Upper lobe of left lung (tissue), 6 donors: Measurements from ENCODE around the gene EXOC4. TPM values are rescaled to one million over a fixed set of nuclear protein-coding genes. Genes with fewer than 3 reads are reported as not detected.

Experiments used
- ATAC-seq, 2 donors: fragments of 200-7000 bp; cut with Tn5 transposase; one replicate each; pipeline ENCODE4 v1.9.1; 2022; ENCODE audit warnings: mild to moderate bottlenecking in 2 of 2, moderate library complexity in 2 of 2; ENCODE audit not compliant: low FRiP score in 2 of 2
- DNase-seq, 2 donors: peaks; one replicate each; pipeline ENCODE4 v3.0.0-alpha.2; 2019 to 2020
- H3K27ac ChIP-seq, 4 donors: fragments of 200-600 bp; sonication (generic); one replicate each; pipeline ENCODE4 v1.5.1; 2016 to 2019
- H3K27me3 ChIP-seq, 4 donors: fragments of 200-600 bp; sonication (generic); one replicate each; pipeline ENCODE4 v1.5.1; 2017 to 2019
- H3K36me3 ChIP-seq, 4 donors: fragments of 200-600 bp; sonication (generic); one replicate each; pipeline ENCODE4 v1.5.1; 2016 to 2019
- H3K4me1 ChIP-seq, 4 donors: fragments of 200-600 bp; sonication (generic); one replicate each; pipeline ENCODE4 v1.5.1; 2018 to 2019
- H3K4me3 ChIP-seq, 4 donors: fragments of 200-600 bp; sonication (generic); one replicate each; pipeline ENCODE4 v1.5.1; 2017 to 2019; ENCODE audit warnings: mild to moderate bottlenecking in 2 of 4, moderate library complexity in 1 of 4
- H3K9me3 ChIP-seq, 4 donors: fragments of 200-600 bp; sonication (generic); one replicate each; pipeline ENCODE4 v1.5.1; 2018 to 2019
- CTCF ChIP-seq, 6 experiments: fragments of 450-650 bp in 4 of 6; fragments of 200-600 bp in 2 of 6; sonication (generic) in 2 of 6; IDR thresholded peaks; one replicate each; pipeline ENCODE4 v1.5.1; 2016 to 2019; ENCODE audit warnings: antibody characterized with exemption in 6 of 6
- EP300 ChIP-seq, 4 donors: sonication (generic); formaldehyde crosslinking; IDR thresholded peaks; one replicate each; pipeline ENCODE4 v1.5.1; 2017; ENCODE audit warnings: antibody characterized with exemption in 4 of 4, control low read depth in 2 of 4
- POLR2A ChIP-seq, 4 donors: fragments of 450-650 bp; IDR thresholded peaks; one replicate each; pipeline ENCODE4 v1.5.1; 2016 to 2017; ENCODE audit warnings: antibody characterized with exemption in 4 of 4, mild to moderate bottlenecking in 2 of 4
- POLR2AphosphoS5 ChIP-seq, 2 donors: sonication (generic); formaldehyde crosslinking; IDR thresholded peaks; one replicate each; pipeline ENCODE4 v1.5.1; 2017; ENCODE audit warnings: antibody characterized with exemption in 2 of 2
- WGBS, 2 donors: methylation state at CpG; one replicate each; pipeline ENCODE4 v1.1.5; 2017 to 2018; 5-methylcytosine and 5-hydroxymethylcytosine counted together
- small RNA-seq, 4 donors: library from RNA; depleted of rRNA; stranded (forward); fragments of <200 nt; gene quantifications; one replicate each; pipeline ENCODE3, GENCODE V24; 2016
- total RNA-seq, 6 donors: library from RNA; depleted of rRNA in 4 of 6; stranded (reverse); fragments of >200 nt in 4 of 6; gene quantifications; one replicate each; pipeline versions ENCODE4 v1.1.0 to v1.2.1, GENCODE V29; 2016 to 2021
- donor health status: DM: no; HTN: no; CAD: no; lungs with moderate emphysema.
- donor health status: DM: no; HTN: yes; CAD: no; lungs with severe emphysema.

The EXOC4 gene
- total RNA-seq, 6 donors from 2014 or later: 56.3 to 325 (median 99.4) TPM

- whole genome bisulfite sequencing, 2 donors: 86 to 89% methylated on average over 5 of the region's 5 CpGs
- Histone ChIP-seq H3K27me3 (no peaks in the 10 kb centered on the region), H3K9me3 (no peaks in the 10 kb centered on the region), H3K4me3 (no peak overlapping the region), H3K27ac (no peak overlapping the region), H3K36me3 (no peaks in the 10 kb centered on the region), H3K4me1 (no peaks in the 10 kb centered on the region)
- no peak for DNase-seq
- ATAC-seq: no peak
- TF ChIP-seq CTCF (IDR thresholded peaks at IDR 0.05): no peak
- TF ChIP-seq POLR2A (IDR thresholded peaks at IDR 0.05): no peak
- TF ChIP-seq POLR2AphosphoS5 (IDR thresholded peaks at IDR 0.05): no peak
These were observed 853.0 kb downstream of the EXOC4 start for GRCh38 chr7:134105841-134106240.

GRCh38 chr7:134108802-134109201 lies 855.9 kb downstream of the EXOC4 start:
- ATAC-seq (no peak), DNase-seq (no peak)
- Histone ChIP-seq H3K27ac (no peak overlapping the region), H3K27me3 (no peaks in the 10 kb centered on the region), H3K4me3 (no peak overlapping the region), H3K4me1 (no peaks in the 10 kb centered on the region), H3K9me3 (no peaks in the 10 kb centered on the region), H3K36me3 (no peaks in the 10 kb centered on the region)
- 87 to 95% methylated on average over 2 of the region's 2 CpGs for WGBS, 2 donors
- TF ChIP-seq EP300 (IDR thresholded peaks at IDR 0.05) (no peak), POLR2AphosphoS5 (IDR thresholded peaks at IDR 0.05) (no peak), POLR2A (IDR thresholded peaks at IDR 0.05) (no peak), CTCF (IDR thresholded peaks at IDR 0.05) (no peak)

- no peak for ATAC-seq
- Histone ChIP-seq H3K9me3 (no peaks in the 10 kb centered on the region), H3K27ac (no peak overlapping the region), H3K4me3 (no peak overlapping the region), H3K27me3 (no peaks in the 10 kb centered on the region), H3K4me1 (no peaks in the 10 kb centered on the region), H3K36me3 (no peaks in the 10 kb centered on the region)
- no peak for DNase-seq
- TF ChIP-seq CTCF (IDR thresholded peaks at IDR 0.05) (no peak), POLR2A (IDR thresholded peaks at IDR 0.05) (no peak), POLR2AphosphoS5 (IDR thresholded peaks at IDR 0.05) (no peak), EP300 (IDR thresholded peaks at IDR 0.05) (no peak)
These were observed 860.8 kb downstream of the EXOC4 start for GRCh38 chr7:134113655-134114054.

GRCh38 chr7:134114992-134115391 lies 862.1 kb downstream of the EXOC4 start:
- WGBS, 2 donors: 81 to 83% methylated on average over 4 of the region's 4 CpGs
- H3K27me3 ChIP-seq: no peaks in the 10 kb centered on the region
- H3K36me3 ChIP-seq: no peaks in the 10 kb centered on the region
- no peak for ATAC-seq
- H3K27ac ChIP-seq: no peak overlapping the region
- H3K4me3 ChIP-seq: no peak overlapping the region
- TF ChIP-seq EP300 (IDR thresholded peaks at IDR 0.05): no peak
- no peak for TF ChIP-seq POLR2AphosphoS5 (IDR thresholded peaks at IDR 0.05)
- TF ChIP-seq POLR2A (IDR thresholded peaks at IDR 0.05): no peak
- TF ChIP-seq CTCF (IDR thresholded peaks at IDR 0.05): no peak
- H3K4me1 ChIP-seq: no peaks in the 10 kb centered on the region
- H3K9me3 ChIP-seq: no peaks in the 10 kb centered on the region
- no peak for DNase-seq

Small RNA genes lying within 50 kb of the gene (small RNA-seq; reads per million reads assigned to genes)
- gene MIR6133: 0 reads per million in 4 donors

Other genes starting within 250 kb of the EXOC4 start
- 10 to 100 TPM; 42.6 to 54.5 (median 48.6) TPM for gene CHCHD3, start 171.0 kb upstream of the EXOC4 start, total RNA-seq